A204.1 (cell line): ENCODE data around the gene UBL4B.

Source experiments
- FAIRE-seq: peaks from 2 replicates; lab custom pipeline; 2012; peaks lifted over from hg19 to GRCh38; lab: Jason Lieb, UNC

UBL4B gene

DNA sequence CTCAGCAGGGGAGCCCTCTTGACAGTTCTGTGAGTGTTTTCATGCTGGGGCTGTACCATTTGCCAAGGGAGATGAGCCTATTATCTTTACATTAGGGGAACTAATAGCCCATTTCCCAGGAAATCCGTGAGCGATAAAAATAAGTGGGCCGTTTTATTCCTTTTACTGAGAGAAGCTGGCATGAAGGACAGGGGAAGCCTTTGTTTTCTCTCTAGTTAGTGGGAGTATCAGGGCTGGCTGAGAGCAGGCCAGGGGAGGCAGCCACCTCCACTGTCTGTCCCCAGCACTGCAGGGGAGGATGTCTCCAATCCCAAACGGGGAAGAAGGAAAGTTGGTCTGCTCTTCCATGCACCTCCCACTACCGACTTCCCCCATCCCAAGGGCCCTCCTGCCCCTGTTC, 2.5 kb downstream of the UBL4B start:
- no peak for FAIRE-seq

DNA sequence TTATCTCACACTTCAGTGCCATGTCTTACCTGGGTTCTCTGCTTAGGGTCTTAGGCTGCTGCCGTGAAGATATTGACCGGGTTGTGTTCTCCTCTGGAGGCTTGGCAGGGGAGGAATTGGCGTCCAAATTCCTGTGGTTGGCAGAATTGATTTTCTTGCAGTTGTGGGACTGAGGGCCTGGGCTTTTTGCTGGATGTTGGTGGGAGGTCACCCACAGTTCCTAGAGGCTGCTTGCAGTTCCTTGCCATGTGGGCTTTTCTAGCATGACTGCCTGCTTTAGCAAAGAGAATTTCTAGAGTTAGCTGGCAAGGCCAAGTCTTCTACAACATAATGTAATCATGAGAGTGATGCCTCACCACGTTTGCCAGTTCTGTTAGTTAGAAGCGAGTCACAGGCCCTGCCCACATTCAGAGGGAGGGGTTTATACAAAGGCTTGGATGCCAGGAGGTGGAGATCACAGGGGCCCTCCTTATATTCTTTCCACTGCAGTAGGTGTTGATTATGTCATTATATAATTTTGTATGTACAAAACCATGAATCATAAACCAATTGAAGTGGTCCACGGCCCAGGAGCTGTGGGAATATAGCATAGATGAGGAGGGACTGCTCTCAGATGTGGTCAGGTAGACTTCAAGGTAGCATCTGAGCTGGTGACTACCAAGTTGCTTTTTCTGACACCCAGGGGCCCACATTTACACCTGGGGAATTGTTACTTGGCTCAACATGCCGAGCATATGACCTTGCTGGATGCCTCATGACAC, 6.6 kb downstream of the UBL4B start:
- no peak for FAIRE-seq

DNA sequence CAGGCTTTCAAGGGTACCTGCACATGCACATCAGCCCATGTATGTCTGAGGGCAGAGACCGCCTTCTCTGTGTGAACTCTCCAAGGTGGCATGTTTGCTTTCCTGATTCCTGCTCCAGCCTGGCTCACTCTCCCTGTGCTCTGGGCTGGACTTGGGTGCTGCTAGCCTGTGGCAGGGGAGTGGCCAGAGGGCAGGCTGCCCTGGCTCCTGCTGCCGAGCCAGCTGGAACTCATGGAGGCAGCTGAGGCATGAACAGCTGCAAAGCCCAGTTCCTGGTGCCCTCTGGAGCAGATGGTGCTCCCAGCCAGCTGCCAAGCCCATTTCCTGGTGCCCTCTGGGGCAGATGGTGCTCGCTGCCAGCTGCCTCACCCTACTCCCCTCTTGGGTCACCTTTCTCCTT, 7.6 kb downstream of the UBL4B start:
- FAIRE-seq: no peak

DNA sequence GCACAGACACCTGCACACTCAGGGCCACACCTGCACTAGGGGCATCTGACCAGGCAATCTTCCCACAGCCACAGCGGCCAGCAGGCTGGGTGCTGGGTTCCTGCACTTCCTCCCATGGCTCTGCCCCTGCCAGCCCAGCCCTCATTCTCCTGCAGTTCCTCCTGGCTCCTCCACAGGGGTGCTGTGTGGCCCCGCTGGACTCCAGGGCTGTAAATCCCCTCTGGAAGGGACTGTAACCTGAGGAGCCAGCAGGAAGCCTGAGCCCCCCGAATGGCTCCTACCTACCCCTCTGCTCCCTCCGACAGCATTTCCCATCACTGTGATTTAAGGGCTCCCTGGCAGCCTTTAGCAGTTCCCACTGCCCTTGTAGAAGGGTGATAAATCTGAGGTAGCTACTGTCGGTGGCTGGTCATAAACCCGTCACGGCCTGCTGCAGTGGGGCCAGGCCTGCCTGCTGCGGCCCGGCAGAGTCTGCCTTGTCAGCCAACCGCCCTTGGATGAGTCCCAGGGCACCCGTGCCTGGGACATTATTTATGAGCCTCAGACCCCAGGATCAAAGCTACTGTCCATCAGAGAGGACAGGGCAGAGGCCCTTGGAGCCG, 8.8 kb downstream of the UBL4B start:
- FAIRE-seq: no peak

DNA sequence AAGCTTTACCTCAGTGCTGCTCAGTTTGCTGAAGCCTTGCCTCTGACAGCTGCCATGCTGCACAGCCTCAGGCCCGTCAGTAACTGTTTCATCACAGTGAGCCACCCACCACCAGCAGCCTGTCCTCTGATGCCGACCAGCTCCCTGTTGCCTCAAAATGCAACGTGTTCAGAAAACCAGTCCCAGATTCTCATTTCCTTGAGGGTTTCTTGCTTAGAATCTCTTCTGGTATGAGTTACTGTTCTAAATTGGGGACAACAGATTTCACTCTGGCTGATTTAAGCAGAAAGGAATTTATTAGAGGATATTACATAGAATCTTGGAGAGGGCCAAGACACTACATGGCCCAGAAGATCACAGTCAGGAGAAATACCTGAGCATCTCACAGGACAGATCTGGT, 11.0 kb downstream of the UBL4B start:
- FAIRE-seq: no peak

DNA sequence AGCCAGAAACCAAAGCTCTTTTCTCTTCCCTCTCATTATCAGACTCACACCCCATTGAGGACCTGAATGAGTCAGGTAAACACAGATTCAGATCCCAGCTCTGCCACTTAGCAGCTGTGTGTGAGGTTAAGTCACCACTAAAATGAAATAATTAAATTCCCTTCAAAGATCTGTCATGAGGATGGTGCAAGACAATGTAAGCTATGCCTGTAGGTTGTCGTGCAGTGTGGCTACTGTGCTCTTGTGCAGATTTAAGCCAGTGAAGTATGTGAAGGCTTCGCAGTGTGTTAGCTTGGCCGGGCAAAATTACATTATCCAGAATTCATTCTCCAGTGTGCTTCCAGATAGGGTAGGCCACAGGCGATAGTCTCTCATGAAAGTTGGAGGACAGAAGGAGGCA, 13.6 kb downstream of the UBL4B start:
- no peak for FAIRE-seq

DNA sequence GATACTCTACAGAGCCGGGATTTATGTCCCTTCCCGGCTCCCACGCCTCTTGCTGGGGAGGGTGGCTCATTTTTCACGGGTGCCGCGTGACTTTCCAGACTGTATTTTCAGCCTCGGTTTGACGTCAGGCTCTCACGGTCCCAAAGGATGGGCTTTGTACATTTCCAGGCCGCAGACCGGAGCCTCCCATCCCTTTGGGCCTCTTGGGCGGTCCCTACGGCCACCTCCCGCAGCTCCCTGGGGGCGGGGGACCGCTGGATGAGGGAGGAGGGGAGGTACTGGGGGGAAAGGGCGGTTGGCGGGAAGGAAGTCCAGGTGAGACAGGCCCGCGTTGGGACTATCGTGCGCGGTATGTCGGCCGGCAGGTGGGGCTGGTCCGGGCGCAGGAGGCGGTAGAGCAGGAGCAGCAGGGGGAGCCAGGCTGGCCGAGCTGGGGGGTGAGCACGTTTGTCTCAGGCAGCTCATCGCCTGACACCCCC, 17.9 kb downstream of the UBL4B start:
- FAIRE-seq: no peak

DNA sequence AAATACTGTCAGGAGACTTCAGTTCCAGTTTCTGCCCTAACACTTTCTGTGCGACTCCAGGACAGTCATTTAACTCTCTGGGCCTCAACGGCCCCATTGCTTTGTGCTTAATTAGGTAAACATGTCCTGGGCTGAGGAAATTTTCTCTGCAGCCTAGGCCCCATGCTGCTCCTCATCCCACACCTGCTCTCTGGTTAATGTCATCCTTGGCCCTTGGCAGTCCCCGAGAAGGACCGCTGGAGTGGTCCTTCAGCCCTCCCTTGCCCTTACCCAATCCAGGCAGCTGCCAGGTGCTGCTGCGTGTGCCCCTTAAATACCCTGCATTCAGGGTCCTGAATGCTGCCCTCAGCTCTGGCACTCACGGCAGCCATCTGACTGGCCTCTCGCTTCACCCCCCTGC, 18.7 kb downstream of the UBL4B start:
- no peak for FAIRE-seq

DNA sequence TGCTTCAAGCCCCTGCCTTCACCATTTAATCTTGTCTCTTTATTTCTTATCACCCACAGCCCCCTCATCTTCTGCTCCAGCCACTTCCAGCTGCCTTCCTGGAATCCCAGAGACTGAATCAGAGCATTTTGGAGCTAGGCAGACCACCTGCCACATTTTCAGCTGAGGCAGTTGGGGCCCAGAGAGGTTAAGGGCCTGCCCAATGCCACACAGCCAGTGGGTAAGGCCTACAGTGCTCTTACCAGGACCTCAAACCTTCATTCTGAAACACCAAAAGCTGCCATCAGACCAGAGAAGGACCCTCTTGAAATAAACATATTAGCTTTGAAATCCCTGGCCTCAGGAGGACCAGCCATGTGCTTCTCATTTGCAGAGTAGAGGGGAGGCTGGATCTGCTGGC, 20.4 kb downstream of the UBL4B start:
- no peak for FAIRE-seq

DNA sequence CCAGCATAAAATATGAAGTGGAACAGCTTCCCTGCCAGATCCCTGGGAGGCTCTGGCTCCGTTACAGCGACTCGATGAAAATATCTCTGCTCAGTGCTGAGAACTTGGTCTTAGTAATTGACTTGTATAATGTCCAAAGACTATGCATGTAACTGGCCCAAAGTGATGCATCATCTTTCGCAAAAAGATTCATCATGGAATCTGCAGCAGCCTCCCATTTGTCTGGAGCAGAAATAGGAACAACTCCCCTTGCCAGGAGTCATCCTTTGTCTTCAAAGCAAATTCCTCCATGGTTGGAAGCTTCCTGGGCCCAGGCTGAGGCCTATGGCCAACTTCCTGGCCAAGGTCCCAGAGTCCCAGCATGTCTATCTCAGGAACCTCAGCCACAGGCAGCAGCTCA, 21.2 kb downstream of the UBL4B start:
- no peak for FAIRE-seq

DNA sequence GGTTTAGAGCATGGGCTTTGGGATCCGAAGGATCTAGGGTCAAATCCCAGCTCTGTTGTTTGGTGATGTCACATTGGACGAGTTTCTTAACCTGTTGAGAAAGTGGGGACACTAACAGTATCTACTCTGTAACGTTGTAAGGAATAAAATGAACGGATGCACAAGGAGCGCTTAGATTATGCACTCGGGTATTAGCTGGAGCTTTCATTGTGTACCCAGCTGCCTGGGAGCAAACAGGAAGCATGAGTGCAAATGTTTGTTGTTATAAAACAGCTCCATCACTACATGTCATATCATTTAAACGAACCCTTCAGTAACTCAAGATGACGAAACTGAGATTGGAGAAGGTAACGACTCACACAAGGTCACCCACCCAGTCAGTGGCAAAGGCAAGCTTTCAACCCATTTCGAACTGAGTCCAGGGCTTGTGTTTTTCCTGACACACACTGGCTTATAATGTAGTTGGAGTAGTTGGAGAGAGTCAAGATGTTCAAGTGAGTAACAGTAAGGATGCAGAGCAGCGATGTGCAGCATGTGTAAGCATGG, 21.9 kb downstream of the UBL4B start:
- FAIRE-seq: no peak

DNA sequence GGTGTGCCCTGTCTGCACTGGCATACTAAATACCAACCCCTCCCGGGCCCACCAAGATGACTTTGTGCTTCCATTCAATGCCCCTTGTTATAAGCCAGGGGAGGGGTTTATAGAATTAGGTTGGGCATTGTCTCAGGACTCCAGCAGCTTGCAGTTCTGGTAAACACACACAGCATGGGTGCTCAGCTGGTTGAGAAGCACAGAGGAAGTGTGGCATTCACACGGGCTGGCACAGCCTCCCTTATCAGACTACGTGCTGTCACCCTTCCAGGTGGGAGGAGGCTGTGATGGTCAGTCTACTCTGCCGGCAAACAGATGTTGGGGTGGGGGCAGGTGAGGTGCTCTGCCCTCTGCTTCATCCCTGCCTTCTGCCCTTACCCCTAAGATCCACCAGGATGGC, 23.0 kb downstream of the UBL4B start:
- no peak for FAIRE-seq

DNA sequence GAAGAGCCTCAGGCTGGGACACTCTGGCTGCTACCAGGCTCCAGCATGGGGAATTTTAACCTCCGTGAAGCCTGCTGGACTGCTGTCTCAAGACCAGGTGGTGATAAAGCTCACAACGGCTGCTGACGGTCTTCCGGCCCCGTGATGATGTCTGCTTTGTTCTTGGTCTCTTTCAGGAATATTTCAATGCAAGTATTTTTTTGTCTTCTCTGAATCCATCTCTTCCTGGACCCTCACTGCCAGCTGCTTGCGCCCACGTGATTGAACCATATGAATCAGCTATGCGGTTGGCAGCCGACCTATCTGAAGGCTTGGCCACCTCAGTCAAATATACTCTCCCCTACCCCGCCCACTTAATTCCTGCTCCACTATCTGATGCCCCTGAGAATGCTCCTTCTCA, 23.4 kb downstream of the UBL4B start:
- no peak for FAIRE-seq

DNA sequence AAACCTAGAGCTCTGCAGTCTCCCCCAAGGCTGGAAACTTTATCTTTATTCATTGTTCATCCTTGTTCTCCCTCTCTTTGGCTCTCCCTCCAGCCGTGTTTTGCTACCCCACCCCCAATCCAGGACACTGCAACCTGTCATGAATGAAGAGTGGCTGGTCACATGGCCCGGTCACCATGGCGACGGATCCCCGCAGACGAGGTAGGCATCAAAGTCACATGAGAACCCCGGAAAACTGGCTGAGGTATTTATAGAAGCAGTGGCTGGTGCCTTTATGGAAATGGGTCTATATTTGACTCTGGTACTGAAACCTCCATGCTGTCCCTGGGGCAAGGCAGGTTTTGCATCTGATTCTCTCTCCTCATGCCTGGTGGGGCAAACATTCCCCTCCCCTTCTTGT, 24.7 kb downstream of the UBL4B start:
- FAIRE-seq: no peak

DNA sequence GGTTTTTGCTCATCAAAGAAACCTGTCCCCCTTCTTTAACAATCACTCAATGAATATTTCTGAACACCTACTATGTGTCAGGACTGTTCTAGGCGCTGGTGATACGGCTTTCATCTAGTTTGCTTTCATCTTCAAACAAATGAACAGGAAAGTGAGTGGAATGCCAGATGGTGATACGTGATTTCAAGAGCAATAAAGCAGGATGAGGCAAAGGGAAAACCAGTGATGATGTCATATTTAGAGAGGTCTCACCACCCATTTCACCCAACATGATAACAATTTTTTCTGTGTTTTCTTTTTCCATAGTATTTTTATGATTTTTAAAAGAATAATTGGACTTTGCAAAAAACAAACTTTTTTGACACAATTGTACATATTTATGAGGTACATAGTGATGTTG, 26.7 kb downstream of the UBL4B start:
- no peak for FAIRE-seq

DNA sequence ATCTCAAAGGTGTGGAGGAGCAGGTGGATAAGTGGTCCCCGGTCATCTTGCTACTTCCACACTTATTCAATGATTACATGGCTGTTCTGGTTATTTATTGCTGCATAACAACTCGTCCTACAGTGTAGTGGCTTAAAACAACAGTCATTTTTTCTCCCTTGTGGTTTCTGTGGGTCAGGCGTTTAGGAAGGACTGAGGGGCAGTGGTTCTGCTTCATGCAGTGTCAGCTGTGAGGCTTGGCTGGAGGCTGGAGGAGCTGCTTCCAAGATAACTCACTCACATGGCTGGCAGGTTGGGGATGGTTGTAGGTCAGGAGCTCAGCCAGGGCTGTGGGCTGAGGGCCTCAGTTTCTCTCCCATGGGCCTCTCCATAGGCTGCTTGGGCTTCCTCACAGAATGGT, 32.1 kb downstream of the UBL4B start:
- no peak for FAIRE-seq

DNA sequence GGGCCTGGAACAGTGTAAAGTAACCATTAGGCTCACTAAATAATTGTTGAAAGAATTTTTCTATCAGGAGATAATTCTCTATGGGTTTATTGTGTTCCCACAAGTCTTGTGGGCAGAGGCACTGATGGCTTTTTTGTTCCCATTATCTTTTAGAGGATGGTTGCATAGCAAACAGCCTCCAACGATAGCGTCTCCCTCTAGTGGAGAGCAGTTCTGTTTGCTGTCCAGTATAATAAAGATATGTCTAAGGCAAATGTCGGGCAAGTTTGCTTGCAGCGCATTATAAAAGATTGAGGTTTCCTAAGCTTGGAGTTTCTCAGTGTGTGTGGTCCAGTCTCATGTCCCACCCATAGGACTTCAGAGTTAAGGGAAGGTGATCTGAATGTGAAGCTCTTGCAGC, 36.7 kb downstream of the UBL4B start:
- no peak for FAIRE-seq

DNA sequence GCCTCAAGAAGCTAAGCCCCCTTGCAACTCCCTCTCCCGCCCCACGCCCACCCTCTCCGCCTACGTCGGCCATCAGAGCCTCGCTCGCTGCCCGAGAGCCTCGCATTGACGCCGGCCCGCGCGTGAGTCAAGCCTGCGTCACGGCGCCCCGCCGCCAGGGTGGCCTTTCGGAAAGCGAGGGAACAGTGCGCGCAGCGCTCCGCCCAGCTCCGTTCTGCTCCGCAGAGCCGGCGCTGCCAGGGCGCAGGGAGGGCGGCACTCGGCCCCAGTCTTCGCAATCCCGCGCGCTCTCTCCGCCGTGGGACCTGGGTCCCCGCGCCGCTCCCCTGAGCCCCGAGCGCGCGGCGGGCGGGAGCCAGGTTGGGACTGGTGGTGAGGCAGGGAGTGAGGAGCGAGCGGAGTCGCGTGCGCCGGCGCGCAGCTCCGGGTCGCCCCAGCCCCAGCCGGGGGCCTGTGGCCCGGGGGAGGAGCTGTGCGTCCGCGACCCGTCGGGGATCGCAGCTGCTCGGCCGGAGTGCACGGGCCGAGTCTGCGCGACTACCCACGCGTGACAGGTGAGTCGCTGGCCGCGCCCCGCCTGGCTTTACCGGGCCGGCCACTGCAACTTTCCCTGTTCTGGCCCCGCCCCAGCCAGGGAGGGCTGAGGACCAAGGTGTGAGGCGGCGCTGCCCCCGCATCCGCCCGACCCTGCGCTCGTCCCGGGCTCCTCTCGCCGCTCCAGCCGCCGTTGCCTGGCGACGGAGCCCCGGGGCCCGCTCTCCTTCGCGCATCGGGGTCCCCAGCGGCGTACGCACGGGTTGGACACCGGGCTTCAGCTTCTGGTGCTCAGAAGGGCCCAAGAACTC, 38.3 kb downstream of the UBL4B start, which contains the start of gene SLC6A17:
Gene SLC6A17 (plus strand): TSS at position 165 of the 845 bp plus-strand sequence. CDS start 16,436 bp downstream, outside the sequence.
- FAIRE-seq: no peak

DNA sequence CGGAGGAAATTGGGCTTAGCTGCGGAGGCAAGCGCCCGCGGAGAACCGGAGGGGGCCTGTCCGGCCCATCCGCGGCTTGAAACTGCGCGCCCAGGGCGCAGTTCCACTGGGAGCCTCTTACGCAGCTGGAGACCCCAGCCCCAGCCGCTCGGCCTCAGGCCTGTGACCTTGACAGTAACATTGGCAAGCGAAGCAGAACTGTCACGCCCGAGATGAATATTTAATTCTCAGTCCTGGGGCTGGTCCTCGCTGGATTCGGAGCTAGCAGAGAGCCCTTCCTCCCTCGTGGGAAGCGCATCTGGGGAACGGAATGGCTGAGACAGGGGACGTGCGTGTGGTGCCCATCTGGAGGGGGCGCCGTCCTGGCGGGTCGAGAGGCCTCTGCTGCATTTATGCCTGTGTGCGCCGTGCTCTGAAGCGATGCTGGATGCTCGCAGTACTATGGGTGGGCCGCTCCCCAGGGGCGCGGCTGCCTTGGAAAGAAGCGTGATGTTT, 39.0 kb downstream of the UBL4B start:
- no peak for FAIRE-seq

DNA sequence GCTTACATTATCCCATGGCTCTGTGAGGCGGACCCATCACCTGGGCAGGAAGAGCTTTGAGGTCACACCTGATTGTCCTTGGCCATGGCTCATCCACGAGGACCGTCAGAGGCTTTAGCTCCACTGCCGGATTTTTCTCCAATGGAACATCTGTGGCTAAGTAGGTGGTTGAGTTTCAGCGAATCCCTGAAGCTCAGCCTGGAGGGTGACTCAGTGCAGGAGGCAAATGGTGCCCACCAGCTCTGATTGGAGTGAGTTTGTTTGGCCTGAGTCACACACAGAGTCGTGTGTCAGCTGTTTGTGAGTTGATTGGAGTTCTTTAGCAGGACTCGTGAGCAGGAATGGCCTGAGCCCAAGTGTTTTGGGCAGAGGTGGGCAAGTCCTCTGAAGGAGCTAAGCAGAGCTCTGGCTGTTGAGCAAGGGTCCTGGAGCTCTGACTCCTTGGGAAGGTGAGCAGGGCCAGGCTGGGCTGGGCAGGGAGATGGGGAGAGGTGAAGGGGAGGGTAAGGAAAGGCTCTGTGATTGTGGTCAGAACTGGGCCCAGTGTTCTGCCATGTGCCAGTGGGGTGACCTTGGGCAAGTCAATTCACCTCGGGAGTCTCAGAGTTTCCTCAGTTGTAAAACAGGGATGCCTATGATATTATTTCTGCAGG, 40.0 kb downstream of the UBL4B start:
- FAIRE-seq: no peak

DNA sequence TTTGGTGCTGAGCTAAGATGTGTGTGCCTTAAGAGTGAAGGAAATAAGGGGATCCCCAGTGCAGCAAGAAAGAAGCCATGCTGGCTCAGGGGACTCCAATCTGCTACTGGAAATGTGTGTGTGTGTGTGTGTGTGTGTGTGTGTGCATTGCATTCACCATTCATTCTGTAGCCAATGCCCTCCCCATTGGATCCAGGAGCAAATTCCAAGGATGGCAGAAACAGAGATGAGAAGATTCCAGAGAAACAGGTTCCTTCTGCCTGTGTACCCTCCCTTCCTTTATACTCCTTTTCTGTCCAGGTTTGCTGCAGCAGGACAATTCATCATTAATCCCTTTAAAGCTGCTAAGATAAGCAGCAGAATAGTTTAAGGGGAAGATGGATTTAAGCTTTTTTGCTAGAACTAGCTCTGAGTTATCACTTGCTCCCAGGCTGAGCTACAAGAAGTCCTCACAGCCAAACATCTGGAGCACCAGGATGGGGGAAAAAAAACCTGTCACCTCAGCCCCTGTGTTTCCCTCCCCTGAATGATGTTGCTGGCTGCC, 41.2 kb downstream of the UBL4B start:
- FAIRE-seq: no peak
